Muscle layer of duodenum (tissue), 2 donors: ENCODE data around the gene CHTF18.

Source experiments
- H3K27ac ChIP-seq: one replicate; pipeline ENCODE4 v1.7.0; 2013; ENCODE audit warnings: mild to moderate bottlenecking, low read length
- H3K27me3 ChIP-seq: one replicate; pipeline ENCODE4 v1.7.0; 2013; ENCODE audit warnings: low read depth, mild to moderate bottlenecking, control low read depth, low read length
- H3K36me3 ChIP-seq, 2 donors: one replicate each; pipeline ENCODE4 v1.7.0; 2013; ENCODE audit warnings: low read length in 2 of 2, control low read depth in 1 of 2, mild to moderate bottlenecking in 1 of 2; ENCODE audit not compliant: insufficient read depth in 2 of 2, control insufficient read depth in 1 of 2
- H3K4me1 ChIP-seq, 2 donors: one replicate each; pipeline ENCODE4 v1.7.0; 2013; ENCODE audit warnings: low read length in 2 of 2, mild to moderate bottlenecking in 2 of 2, control low read depth in 1 of 2, moderate library complexity in 1 of 2; ENCODE audit not compliant: insufficient read depth in 2 of 2, control insufficient read depth in 1 of 2
- H3K4me3 ChIP-seq, 2 donors: one replicate each; pipeline ENCODE4 v1.7.0; 2013; ENCODE audit warnings: low read length in 2 of 2, low read depth in 1 of 2, mild to moderate bottlenecking in 1 of 2
- H3K9me3 ChIP-seq, 2 donors: one replicate each; pipeline ENCODE4 v1.7.0; 2013; ENCODE audit warnings: low read length in 2 of 2, control low read depth in 1 of 2, mild to moderate bottlenecking in 1 of 2; ENCODE audit not compliant: control insufficient read depth in 1 of 2
- donor health status: healthy.

The CHTF18 gene

DNA sequence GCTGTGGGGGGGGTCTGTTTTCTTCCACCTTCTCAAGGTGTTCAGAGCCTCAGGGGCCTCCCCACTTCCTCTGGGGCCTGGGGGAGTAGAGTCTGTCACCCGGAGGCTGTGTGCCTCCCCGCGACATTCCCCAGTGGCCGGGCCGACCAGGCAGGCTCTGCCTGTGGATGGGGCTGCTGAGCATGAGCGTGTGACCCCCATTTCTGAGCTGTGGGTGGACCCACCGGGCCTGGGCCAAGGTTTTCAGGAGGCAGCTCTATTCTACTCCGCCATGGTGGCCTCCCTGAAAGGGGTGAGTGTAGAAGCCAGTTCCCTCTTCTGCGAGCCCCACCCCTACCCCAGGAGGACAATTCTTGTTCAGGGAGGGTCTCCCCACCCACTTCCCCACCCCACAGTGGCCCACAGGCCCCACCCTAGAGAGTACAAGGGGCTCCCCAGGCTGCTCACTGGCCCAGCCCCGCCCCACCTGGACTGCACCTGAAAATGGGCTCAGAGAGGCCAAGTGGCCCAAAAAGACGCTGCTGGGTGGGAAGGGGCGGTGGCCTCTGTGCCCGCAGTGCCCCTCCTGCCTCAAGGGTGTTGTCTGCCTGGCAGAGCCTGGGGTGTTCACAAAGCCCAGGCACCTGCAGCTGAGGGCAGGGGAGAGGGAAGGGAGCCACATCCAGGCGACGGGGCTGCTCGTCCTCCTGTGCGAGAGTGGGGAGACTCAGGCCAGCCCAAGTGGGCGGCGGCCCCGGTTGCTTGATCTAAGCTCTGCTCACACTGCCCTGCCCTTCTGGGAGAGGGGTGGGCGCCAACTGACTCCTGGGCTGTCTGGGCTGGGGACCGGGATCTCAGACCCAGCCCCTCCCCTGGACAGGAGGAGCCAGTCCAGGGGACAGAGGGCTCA is 26.6 kb upstream of the CHTF18 start:
- Histone ChIP-seq H3K9me3 (no peaks in the 10 kb centered on the region), H3K36me3 (no peaks in the 10 kb centered on the region), H3K27me3 (no peaks in the 10 kb centered on the region), H3K4me3 (no peak overlapping the region), H3K4me1 (no peaks in the 10 kb centered on the region), H3K27ac (no peak overlapping the region)

DNA sequence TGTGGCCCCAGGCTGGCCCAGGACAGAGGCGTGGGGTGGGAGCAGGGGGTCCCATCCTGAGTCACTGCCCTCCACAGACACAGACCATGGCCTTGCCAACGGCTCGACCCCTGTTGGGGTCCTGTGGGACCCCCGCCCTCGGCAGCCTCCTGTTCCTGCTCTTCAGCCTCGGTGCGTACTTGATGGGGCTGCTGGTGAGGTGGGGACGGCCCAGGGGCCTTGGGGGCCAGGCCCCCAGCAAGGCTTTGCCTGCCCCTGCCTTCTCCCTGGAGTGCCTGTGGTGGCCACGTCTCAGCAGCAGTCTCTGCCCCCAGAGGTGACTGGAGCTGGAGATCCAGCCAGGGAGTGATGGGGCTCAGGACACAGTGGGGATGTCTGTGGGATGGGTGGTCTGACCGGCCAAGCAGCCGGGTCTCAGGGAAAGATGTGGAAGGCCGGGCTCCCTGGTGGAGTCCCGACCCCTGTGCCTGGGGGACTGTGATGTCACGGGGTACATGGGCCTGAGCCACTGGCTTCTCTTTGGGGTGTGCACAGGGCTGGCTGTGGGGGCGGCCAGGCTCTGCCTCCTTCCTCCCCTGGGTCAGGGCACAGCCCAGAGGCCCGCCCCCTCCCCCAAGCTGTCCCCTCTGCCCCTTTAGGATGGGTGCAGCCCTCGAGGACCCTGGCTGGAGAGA is 25.7 kb upstream of the CHTF18 start:
- Histone ChIP-seq H3K4me3 (no peak overlapping the region), H3K9me3 (no peaks in the 10 kb centered on the region), H3K27me3 (no peaks in the 10 kb centered on the region), H3K27ac (no peak overlapping the region), H3K36me3 (no peaks in the 10 kb centered on the region), H3K4me1 (no peaks in the 10 kb centered on the region)

DNA sequence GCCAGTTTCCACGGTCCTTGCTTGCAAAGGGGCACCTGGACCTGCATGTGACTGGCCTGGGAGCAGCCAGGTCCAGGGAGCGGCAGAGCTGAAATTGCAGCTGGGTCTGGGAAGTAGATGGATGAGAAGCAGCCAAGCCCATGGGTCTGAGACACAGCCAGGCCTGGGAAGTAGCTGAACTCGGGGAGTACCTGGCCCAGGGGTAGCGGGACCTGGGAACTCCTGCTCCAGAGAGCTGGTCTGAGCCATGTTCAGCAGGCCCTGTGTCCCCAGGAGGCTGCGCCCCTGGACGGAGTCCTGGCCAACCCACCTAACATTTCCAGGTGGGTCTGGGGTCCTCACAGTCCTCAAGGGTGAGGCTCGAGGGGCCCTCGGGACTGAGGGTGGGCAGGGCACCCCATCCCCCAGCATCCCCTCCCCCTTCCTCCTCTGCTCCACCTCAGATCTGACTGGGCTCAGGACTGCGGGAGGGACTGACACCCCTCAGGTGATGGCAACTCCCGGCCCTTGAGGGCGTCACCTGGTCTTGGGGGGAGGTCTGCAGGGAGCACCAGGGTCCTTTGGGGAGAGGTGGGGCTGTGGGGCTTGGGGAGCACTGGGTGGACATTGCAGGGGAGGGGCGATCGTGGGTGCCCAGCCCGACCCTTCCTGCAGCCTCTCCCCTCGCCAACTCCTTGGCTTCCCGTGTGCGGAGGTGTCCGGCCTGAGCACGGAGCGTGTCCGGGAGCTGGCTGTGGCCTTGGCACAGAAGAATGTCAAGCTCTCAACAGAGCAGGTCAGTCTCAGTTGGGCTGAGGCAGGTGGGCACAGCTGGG is 24.8 kb upstream of the CHTF18 start:
- no peaks in the 10 kb centered on the region for H3K36me3 ChIP-seq
- no peaks in the 10 kb centered on the region for H3K27me3 ChIP-seq
- no peaks in the 10 kb centered on the region for H3K9me3 ChIP-seq
- H3K27ac ChIP-seq: no peak overlapping the region
- H3K4me1 ChIP-seq: no peaks in the 10 kb centered on the region
- H3K4me3 ChIP-seq: no peak overlapping the region

DNA sequence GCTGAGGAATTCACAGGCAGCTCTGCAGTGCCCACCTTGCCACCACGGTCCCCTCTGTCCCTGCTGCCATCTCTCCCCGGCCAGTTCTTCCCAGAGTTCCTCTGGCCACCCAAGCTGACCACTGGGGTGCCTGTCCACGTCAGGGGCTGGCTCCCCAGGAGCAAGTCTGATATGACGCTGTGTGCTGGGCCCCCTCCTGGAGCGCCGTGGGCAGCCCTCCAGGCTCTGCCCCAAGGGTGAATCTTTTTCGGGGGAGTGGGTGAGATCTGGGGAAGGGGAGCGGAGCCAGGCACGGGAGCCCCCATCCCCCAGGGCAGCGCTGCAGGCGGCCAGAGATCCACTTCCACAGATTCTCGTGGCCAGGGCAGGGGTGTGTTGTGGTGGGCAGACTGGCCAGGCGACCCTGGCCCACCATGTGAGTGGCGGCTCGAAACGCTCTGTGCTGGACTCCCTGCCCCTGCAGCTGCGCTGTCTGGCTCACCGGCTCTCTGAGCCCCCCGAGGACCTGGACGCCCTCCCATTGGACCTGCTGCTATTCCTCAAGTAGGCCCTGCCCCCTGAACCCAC is 24.2 kb upstream of the CHTF18 start:
- Histone ChIP-seq H3K9me3 (no peaks in the 10 kb centered on the region), H3K36me3 (no peaks in the 10 kb centered on the region), H3K4me3 (no peak overlapping the region), H3K27ac (no peak overlapping the region), H3K27me3 (no peaks in the 10 kb centered on the region), H3K4me1 (no peaks in the 10 kb centered on the region)

DNA sequence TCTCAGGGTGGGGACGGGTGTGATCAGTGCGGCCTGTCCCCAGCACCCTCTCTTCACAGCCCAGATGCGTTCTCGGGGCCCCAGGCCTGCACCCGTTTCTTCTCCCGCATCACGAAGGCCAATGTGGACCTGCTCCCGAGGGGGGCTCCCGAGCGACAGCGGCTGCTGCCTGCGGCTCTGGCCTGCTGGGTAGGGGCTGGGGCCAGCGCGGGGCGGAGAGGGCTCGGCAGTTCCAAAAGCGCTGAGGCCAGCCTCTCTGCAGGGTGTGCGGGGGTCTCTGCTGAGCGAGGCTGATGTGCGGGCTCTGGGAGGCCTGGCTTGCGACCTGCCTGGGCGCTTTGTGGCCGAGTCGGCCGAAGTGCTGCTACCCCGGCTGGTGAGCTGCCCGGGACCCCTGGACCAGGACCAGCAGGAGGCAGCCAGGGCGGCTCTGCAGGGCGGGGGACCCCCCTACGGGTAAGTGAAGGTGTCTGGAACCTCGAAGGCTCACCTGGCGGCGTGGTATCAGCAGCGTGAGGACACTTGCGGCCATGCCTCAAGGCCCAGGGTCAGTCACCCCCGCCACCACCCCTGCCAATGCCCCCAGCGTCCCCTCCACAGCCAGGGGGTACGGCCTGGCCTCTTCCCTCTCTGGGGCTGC is 23.5 kb upstream of the CHTF18 start:
- no peaks in the 10 kb centered on the region for H3K4me1 ChIP-seq
- no peaks in the 10 kb centered on the region for H3K27me3 ChIP-seq

DNA sequence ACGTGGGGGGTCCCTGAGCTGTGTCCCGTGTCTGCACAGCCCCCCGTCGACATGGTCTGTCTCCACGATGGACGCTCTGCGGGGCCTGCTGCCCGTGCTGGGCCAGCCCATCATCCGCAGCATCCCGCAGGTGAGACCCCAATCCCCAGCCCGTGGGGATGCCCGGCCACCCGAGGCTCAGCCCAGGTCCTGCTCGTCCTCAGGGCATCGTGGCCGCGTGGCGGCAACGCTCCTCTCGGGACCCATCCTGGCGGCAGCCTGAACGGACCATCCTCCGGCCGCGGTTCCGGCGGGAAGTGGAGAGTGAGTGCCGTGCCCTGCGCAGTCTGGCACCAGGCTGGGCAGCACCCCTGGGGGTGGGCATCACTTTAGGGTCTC is 22.9 kb upstream of the CHTF18 start:
- no peaks in the 10 kb centered on the region for H3K9me3 ChIP-seq
- H3K4me1 ChIP-seq: no peaks in the 10 kb centered on the region

More for the DNA sequence above, 23.5 kb upstream of the CHTF18 start:
- no peak overlapping the region for H3K27ac ChIP-seq
- no peaks in the 10 kb centered on the region for H3K9me3 ChIP-seq
- H3K4me3 ChIP-seq: no peak overlapping the region
- no peaks in the 10 kb centered on the region for H3K36me3 ChIP-seq

DNA sequence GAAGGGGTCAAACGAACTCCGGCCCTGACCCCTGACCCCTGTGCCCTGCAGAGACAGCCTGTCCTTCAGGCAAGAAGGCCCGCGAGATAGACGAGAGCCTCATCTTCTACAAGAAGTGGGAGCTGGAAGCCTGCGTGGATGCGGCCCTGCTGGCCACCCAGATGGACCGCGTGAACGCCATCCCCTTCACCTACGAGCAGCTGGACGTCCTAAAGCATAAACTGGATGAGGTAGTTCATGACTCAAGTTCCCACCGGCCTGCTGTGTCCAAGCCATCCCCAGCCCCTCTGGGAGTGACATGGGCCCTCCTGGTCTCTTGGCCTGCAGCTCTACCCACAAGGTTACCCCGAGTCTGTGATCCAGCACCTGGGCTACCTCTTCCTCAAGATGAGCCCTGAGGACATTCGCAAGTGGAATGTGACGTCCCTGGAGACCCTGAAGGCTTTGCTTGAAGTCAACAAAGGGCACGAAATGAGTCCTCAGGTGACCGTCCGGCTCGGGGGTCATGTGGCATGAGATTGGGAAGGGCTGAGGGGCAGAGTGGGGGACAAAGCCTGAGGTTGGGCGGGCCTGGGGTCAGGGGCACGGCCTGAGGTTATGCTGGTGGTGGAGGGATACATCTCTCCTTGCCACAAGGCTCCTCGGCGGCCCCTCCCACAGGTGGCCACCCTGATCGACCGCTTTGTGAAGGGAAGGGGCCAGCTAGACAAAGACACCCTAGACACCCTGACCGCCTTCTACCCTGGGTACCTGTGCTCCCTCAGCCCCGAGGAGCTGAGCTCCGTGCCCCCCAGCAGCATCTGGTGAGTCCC is 22.2 kb upstream of the CHTF18 start:
- no peak overlapping the region for H3K4me3 ChIP-seq
- H3K4me1 ChIP-seq: no peaks in the 10 kb centered on the region
- H3K27me3 ChIP-seq: no peaks in the 10 kb centered on the region

More for the DNA sequence above, 22.9 kb upstream of the CHTF18 start:
- Histone ChIP-seq H3K27me3 (no peaks in the 10 kb centered on the region), H3K27ac (no peak overlapping the region), H3K4me3 (no peak overlapping the region), H3K36me3 (no peaks in the 10 kb centered on the region)

DNA sequence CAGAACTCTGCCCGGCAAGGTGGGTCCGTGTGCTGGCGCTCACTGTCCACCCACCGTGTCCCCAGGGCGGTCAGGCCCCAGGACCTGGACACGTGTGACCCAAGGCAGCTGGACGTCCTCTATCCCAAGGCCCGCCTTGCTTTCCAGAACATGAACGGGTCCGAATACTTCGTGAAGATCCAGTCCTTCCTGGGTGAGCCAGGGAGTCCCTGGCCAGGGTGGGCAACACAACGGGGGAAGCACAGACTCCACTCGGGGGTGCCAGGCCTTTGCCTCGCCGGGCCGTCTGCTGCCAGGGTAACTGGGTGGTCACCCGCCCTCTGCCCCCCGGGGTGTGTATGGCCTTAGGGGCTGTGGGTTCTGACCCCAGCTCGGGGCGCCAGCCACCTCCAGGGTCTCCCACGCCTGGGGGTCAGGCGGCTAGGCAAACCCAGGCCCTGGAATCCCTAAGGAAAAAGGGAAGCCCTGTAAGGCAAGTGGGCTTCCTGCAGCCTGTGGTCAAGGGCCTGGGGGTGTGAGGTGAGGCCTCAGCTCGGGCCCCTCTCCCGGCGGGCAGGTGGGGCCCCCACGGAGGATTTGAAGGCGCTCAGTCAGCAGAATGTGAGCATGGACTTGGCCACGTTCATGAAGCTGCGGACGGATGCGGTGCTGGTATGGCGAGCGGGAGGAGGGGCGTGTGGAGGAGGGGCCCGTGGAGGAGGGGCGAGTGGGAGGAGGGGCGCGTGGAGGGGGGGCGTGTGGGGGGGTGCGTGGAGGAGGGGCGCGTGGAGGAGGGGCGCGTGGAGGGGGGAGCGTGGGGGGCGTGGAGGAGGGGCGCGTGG is 21.4 kb upstream of the CHTF18 start:
- no peaks in the 10 kb centered on the region for H3K27me3 ChIP-seq
- no peak overlapping the region for H3K4me3 ChIP-seq
- H3K9me3 ChIP-seq: no peaks in the 10 kb centered on the region
- H3K27ac ChIP-seq: no peak overlapping the region
- no peaks in the 10 kb centered on the region for H3K36me3 ChIP-seq
- no peaks in the 10 kb centered on the region for H3K4me1 ChIP-seq

More for the DNA sequence above, 22.2 kb upstream of the CHTF18 start:
- H3K9me3 ChIP-seq: no peaks in the 10 kb centered on the region
- H3K36me3 ChIP-seq: no peaks in the 10 kb centered on the region
- no peak overlapping the region for H3K27ac ChIP-seq

DNA sequence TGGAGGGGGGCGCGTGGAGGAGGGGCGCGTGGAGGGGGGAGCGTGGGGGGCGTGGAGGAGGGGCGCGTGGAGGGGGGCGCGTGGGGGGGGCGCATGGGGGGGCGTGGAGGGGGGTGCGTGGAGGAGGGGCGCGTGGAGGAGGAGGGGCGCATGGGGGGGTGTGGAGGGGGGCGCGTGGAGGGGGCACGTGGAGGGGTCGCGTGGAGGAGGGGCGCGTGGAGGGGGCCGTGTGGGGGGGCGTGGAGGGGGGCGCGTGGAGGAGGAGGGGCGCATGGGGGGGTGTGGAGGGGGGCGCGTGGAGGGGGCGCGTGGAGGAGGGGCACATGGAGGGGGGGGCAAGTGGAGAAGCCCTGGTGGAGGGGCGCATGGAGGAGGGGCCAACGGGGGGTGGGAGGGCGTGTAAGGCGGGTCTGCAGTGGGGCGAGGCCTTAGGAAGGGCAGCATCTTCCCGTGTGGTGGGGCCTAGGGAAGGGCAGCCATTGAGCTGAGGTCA is 20.6 kb upstream of the CHTF18 start:
- Histone ChIP-seq H3K27ac (no peak overlapping the region), H3K36me3 (no peaks in the 10 kb centered on the region), H3K9me3 (no peaks in the 10 kb centered on the region), H3K4me1 (no peaks in the 10 kb centered on the region), H3K27me3 (no peaks in the 10 kb centered on the region), H3K4me3 (no peak overlapping the region)
